NOMO-1 treated with dmso at 0.1 percent for 144 hours (cell line): Measurements from ENCODE around the gene NYAP2.

Experiments
- DNase-seq: peaks from one replicate; lab custom pipeline; 2025; ENCODE audit not compliant: unreplicated experiment; lab: John Stamatoyannopoulos, UW

Gene NYAP2

GRCh38 chr2:225399504-225399903 is at the start of gene NYAP2:
Gene NYAP2 (plus strand): TSS chr2:225399710. CDS start chr2:225408881, 9,171 bp downstream.
- no peak for DNase-seq

- DNase-seq = no peak
These were observed 45.9 kb upstream of the NYAP2 start for GRCh38 chr2:225353579-225354085.

DNA sequence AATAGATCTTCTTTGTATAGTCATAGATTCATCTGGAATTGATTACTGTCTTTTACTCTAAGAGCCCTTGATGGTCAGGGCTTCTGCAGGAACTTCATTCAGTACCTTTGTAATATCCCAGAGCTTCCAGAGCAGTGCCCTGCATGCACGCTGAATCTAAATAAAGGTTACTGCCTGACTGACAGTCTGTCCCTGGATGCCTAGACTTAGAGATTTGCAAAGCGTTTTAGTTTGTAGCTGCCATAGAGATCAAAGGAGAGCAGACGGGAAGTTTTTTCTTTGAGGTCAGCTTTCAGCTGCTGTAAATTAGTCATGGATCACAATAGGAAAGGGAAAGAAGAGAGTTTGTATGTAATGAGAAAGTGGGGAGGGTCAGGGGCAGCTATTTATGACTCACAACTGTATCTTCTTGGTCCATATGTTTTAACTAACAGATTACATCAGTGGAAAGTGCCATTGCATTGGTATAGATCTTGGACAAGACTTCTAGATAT is 45.2 kb upstream of the NYAP2 start:
- no peak for DNase-seq

- no peak for DNase-seq
These were observed 43.7 kb upstream of the NYAP2 start for GRCh38 chr2:225355788-225356187.

- DNase-seq = no peak
These were observed 32.8 kb upstream of the NYAP2 start for GRCh38 chr2:225366731-225367130.

DNA sequence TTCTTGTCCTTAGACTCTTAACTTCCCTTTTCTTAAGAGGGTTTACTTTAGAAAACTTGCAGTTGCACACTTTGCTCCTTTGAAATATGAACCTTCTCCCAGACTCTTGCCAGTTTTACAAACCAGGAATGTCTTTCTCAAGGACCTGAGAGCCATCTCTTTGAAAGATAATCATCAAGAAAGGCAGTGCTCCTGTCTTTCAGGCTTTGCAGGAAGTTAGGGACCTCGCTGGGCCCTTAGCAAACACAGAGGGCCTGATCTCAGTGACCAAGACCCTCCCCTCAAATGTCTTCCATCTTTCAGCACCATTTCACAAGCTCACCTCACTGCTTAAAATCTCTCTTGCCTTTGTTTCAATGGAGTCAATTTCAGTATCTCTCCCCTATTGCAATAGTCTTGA is 32.0 kb upstream of the NYAP2 start:
- no peak for DNase-seq

GRCh38 chr2:225378984-225379383 is 20.5 kb upstream of the NYAP2 start:
- no peak for DNase-seq

DNA sequence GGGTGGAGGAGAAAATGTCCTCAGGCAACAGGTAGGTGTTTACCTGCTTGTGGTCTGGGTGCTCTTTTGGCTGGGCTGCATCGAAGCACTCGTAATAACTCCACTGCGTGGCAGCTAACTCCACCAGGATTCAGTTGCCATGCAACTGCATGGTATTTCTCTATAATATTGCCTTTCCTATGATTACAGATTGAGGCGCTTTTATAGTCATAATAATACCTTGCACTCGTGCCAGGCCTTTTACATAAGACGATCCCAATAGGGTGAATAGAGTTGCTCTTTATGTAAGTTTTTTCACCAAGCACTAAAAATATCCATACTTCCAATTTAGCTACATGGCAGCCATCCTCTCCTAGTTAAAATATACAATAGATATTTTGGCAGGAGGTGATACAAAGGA is 19.7 kb upstream of the NYAP2 start:
- no peak for DNase-seq

DNA sequence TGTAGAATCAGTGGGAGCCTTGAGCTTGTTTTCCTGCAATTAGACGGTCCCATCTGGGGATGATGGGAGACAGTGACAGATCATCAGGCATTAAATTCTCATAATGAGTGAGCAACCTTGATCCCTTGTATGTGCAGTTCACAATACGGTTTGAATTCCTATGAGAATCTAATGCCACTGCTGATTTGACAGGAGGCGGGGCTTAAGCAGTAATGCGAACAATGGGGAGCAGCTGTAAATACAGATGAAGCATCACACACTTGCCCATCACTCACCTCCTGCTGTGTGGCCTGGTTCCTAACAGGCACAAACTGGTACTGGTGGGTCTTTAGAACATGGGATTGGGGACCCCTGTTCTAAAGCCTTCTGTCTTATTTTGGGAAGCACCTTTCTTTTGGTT is 17.9 kb upstream of the NYAP2 start:
- DNase-seq = no peak

GRCh38 chr2:225398372-225398771 is 1.1 kb upstream of the NYAP2 start:
- DNase-seq = no peak

DNA sequence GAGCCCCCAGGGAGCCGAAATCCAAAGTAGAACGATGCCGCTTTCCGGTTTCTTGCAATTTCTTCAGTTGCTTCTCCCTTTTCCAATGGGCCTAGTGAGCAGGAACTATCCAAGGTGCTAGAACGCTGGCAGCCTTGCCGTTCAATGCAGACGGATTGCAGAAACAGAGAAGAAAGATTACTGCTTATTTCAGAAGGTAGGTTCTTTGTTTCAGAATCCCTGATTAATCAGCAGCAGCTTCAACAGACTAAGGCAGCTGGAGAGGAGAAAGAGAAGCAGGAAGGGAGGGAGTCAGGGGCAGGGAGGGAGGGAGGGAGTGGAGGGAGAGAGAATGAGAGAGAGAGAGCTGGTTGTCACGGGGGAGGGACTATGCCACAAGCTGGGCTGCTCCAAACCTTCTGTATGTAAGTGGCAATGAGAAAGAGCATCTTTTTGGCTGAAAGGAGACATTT is 576 bp downstream of the NYAP2 start:
- DNase-seq = no peak

DNA sequence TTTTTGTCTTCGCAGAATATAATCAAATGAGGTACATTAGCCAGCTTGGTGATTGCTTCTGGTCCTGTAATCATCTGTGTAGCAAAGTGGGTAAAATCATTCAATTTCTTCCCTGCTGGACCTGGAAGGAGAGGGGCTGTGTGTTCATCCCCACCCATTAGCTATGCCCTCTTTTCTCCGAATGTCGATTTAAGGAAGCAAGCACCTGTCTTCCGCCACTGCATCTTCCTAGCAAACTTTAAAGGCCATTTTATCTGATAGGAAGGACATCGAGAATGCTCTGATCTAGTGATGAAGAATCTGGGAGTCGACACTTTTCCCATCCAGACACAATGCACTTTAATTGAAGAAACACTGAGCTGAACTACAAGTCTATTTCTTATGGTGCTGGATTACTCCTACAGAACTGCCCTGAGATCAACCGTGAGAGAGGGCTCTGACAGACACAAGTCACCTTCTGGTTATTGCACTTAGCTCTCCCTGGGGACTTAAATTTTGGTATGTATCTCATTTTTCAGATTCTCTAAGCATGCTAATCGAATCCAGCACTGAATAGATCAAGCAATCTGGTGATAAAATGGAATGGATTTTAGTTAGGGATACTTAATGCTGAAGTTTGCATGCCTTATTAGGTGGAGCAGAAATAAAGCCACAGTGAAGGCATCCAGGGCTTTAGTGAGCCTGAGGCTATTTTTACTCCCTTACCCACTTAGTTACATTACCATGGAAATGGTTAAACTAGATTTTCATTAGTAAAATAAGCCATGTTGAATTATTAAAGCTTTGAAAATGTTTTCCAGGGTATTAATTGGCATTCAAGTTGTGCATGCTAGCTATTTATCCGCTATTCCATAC is 1.3 kb downstream of the NYAP2 start:
- DNase-seq = no peak

DNA sequence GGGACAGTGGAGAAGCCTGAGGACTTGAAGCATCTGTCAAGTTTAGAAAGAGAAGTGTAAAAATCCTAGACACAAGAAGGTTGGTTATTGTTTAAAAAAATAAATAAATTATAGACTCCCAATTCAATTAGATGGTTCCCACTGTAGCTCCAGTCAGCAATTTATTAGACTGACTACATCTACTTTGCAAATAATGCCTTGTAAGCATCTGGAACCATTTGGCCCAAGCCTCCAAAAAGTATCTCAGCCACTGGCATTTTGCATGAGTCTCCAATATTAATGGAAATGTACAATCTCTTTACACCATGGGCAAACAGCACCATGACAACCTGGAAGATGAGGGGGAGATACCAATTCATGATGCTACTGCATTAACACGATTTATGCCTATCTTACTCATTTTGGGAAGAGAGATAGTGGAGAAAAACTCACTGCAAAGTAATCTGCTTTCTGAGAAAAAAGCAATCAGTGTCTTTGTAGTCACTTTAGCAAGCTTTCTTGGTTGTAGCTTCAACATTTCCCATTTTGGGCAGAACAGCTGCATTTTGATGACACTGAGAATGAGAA is 2.8 kb downstream of the NYAP2 start:
- DNase-seq = no peak

- no peak for DNase-seq
These were observed 11.9 kb downstream of the NYAP2 start for GRCh38 chr2:225411452-225411851.

DNA sequence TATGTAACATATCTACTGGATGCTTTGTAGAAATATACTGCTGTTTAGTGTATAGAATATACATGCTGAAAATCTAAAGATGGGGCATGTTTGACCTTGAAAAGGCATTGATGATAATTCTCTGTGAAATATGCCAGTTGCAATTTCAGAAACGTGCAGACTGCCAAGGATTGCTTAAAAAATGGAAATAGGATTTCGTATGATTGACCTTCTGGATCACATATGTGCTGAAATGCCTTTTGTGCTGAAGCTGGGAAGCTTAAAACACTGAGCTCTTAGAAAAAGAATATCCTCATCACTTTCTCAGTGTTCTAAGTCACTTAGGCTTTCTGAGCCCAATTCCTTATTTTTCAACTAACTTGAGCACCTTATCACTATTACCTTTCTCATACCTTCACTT is 14.3 kb downstream of the NYAP2 start:
- no peak for DNase-seq

DNA sequence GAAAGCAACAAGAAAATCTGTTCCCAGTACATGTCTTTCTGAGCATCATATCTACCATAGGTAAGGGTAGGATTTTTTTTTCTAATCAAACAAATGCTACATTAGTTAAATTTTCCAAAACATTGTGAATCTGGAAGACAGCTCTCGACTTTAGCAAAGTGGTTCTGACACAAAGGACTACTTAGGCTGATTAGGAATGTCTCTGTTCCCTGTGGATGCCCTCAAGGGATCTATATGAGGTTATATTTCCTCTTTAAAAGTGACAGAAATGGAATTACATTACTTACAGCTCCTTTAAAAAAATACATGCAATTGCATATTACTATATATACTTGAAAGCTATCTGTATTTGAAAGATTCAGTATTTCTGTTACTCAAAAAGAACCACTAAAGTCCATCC is 15.4 kb downstream of the NYAP2 start:
- DNase-seq = no peak

- no peak for DNase-seq
These were observed 15.8 kb downstream of the NYAP2 start for GRCh38 chr2:225415341-225415740.

DNA sequence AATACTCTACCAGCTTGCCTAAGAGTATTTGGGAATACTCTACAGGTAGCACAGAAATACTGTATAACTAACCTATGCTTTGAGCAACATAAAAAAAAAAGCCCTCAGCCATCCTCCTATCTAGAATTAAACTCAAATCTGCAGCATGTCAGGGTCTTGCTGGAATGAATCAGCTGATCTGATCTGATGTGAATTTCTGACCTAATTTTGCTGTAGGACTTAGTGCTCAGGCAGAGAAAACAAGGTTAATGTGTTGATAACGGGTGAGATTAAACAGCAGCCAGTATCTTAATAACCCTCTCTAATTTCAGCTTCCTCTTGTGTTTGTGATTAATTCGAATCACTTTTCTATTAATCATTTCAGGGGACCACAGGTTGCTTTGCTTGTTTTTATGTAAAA is 16.3 kb downstream of the NYAP2 start:
- DNase-seq = no peak

DNA sequence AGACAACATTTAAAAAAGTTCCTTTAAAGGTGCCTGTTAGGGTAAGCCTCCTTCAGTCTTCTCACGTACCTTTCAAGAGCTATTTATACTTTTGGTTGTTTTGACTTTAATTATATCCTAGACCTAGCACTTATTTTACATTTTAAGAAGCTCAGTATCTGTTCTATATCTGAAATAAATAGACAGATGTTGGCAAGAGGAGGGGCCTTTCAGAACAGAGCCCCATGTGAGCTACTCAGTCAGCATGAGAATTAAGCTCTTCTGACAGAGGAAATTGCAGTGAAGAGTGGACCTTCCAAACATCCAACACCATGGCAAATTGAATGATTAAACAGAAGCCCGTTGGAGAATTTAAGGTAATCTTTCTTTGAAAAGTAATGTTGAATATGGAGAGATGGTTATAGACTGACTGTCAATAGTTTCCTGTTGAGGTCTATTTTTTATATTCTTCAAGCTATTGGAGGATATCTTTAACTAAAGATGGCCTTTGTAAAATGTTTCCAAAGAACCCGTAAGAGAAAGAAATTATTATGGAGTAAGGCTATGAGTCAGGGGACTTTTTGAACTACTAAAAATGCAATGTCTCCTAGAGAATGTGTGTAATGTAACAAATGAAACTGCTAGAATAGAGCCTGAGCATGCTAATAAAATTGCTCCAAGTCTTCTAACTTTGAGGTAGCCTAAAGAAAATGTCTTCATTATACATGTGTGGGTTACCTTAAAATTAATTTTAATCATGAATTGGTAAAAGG is 17.3 kb downstream of the NYAP2 start:
- DNase-seq = no peak

GRCh38 chr2:225419033-225419432 is 19.5 kb downstream of the NYAP2 start:
- no peak for DNase-seq

DNA sequence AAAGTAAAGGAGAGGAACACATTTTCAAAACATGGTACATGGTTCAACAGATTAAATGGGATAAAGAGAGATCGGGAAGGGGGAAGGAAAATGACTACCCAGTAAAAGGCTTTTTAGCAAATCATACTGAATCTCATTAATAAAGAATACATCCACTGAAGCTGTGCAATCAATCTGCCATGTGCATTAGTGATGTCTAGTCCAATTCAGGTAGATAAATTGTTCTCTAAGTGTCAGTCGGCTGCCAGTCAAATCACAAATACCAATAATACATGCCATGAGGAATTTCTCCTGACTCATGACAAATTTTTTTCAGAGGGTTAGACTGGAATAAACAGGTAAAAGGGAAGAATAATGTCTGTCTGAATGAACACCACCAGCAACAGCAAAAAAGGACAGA is 22.6 kb downstream of the NYAP2 start:
- no peak for DNase-seq

GRCh38 chr2:225425284-225425683 is 25.8 kb downstream of the NYAP2 start:
- no peak for DNase-seq
